WI38 (cell line): ENCODE measurements around the gene TMEM132C.

ENCODE experiments used
- H3K4me3 ChIP-seq: 2 replicates; pipeline ENCODE4 v1.5.1; 2011; ENCODE audit warnings: low read depth, mild to moderate bottlenecking, control low read depth, low read length
- CTCF ChIP-seq: IDR thresholded peaks from 2 replicates; pipeline ENCODE4 v1.5.1; 2012; ENCODE audit warnings: low read depth, mild to moderate bottlenecking, control low read depth, low read length

TMEM132C gene

GRCh38 chr12:128365651-128366231 is 98.8 kb downstream of the TMEM132C start:
- H3K4me3 ChIP-seq: no peak overlapping the region
- TF ChIP-seq CTCF: no peak

GRCh38 chr12:128367961-128368360 is 101.0 kb downstream of the TMEM132C start:
- no peak overlapping the region for H3K4me3 ChIP-seq
- TF ChIP-seq CTCF: no peak

GRCh38 chr12:128381541-128381940 is 114.6 kb downstream of the TMEM132C start:
- TF ChIP-seq CTCF: no peak
- H3K4me3 ChIP-seq: no peak overlapping the region

- H3K4me3 ChIP-seq: no peak overlapping the region
- no peak for TF ChIP-seq CTCF
Observed at GRCh38 chr12:128381946-128382345, 115.0 kb downstream of the TMEM132C start.

- no peak for TF ChIP-seq CTCF
Observed at GRCh38 chr12:128382946-128383345, 116.0 kb downstream of the TMEM132C start.

GRCh38 chr12:128383357-128383937 is 116.5 kb downstream of the TMEM132C start:
- H3K4me3 ChIP-seq: no peak overlapping the region
- no peak for TF ChIP-seq CTCF

More at GRCh38 chr12:128382946-128383345, 116.0 kb downstream of the TMEM132C start:
- no peak overlapping the region for H3K4me3 ChIP-seq

GRCh38 chr12:128385736-128386135 is 118.8 kb downstream of the TMEM132C start:
- no peak for TF ChIP-seq CTCF
- no peak overlapping the region for H3K4me3 ChIP-seq
